Endothelial cell of umbilical vein (primary cell): ENCODE data around the gene ZNF268. TPM values are rescaled to one million over a fixed set of nuclear protein-coding genes. Genes with fewer than 3 reads are reported as not detected.

Experiments used
- BruUV-seq: library from RNA; stranded (reverse); fragments of 400-500 nt; replicated peaks from 2 replicates; lab custom pipeline; 2021; lab: Mats Ljungman, UMichigan
- CTCF ChIA-PET: fragments of 300-600, 350-600 bp; sonication (Branson Sonifier 250); formaldehyde crosslinking; loops from one replicate; lab custom pipeline; 2021; ENCODE audit warnings: antibody characterized with exemption, inconsistent platforms; lab: Charles Lee
- POLR2A ChIA-PET: fragments of 300-600, 350-600 bp; sonication (Branson Sonifier 250); formaldehyde crosslinking; loops from one replicate; lab custom pipeline; 2021; ENCODE audit warnings: antibody characterized with exemption, inconsistent platforms; lab: Charles Lee
- DNase-seq: peaks from one replicate; pipeline ENCODE4 v3.0.0-alpha.2; 2011; ENCODE audit warnings: low read depth, low spot score
- FAIRE-seq: peaks from 2 replicates; lab custom pipeline; 2011; peaks lifted over from hg19 to GRCh38; lab: Jason Lieb, UNC
- H2AFZ ChIP-seq: 2 replicates; pipeline ENCODE4 v1.6.0; 2012; ENCODE audit warnings: low read depth, low read length, control low read depth, inconsistent platforms
- H3K27ac ChIP-seq: 2 replicates; pipeline ENCODE4 v1.5.1; 2011; ENCODE audit warnings: low read depth, mild to moderate bottlenecking, control low read depth, low read length, moderate library complexity; ENCODE audit not compliant: insufficient read depth
- H3K27me3 ChIP-seq, 2 experiments: 2 replicates each; pipeline versions ENCODE4 v1.6.0 to v1.6.1; 2011; ENCODE audit warnings: low read length in 2 of 2, mixed read lengths in 1 of 2; ENCODE audit not compliant: control insufficient read depth in 2 of 2, insufficient read depth in 2 of 2
- H3K36me3 ChIP-seq, 2 experiments: 2 replicates in 1 of 2; 3 replicates in 1 of 2; pipeline ENCODE4 v1.5.1; 2011; ENCODE audit warnings: low read length in 2 of 2, mild to moderate bottlenecking in 1 of 2, moderate library complexity in 1 of 2; ENCODE audit not compliant: control insufficient read depth in 2 of 2, insufficient read depth in 2 of 2; ENCODE audit errors: extremely low read depth in 1 of 2
- H3K4me1 ChIP-seq: 3 replicates; pipeline ENCODE4 v1.5.1; 2011; ENCODE audit warnings: mild to moderate bottlenecking, low read length; ENCODE audit not compliant: control insufficient read depth, insufficient read depth; ENCODE audit errors: extremely low read depth
- H3K4me2 ChIP-seq: 2 replicates; pipeline ENCODE4 v1.6.1; 2011; ENCODE audit warnings: low read length, control low read depth, mixed read lengths; ENCODE audit not compliant: insufficient read depth
- H3K4me3 ChIP-seq, 3 experiments: fragments of 200-600 bp in 1 of 3; sonication (generic), shearing (Covaris generic) in 1 of 3; replicated peaks in 1 of 3; 2 replicates each; pipeline ENCODE4 v1.5.1; 2011 to 2016; ENCODE audit warnings: control low read depth in 3 of 3, low read length in 3 of 3, mild to moderate bottlenecking in 2 of 3, inconsistent platforms in 1 of 3, low read depth in 1 of 3, moderate library complexity in 1 of 3; ENCODE audit not compliant: insufficient read depth in 1 of 3
- H3K79me2 ChIP-seq: 2 replicates; pipeline ENCODE4 v1.6.0; 2012; ENCODE audit warnings: low read length, inconsistent platforms; ENCODE audit not compliant: control insufficient read depth, insufficient read depth
- H3K9ac ChIP-seq: replicated peaks from 2 replicates; pipeline ENCODE3; 2011; ENCODE audit warnings: low read length, control low read depth; ENCODE audit not compliant: insufficient read depth; ENCODE audit errors: extremely low read depth
- H3K9me1 ChIP-seq: replicated peaks from 3 replicates; pipeline ENCODE4 v1.6.0; 2011; ENCODE audit warnings: mild to moderate bottlenecking, low read length; ENCODE audit not compliant: control insufficient read depth, insufficient read depth; ENCODE audit errors: extremely low read depth
- H3K9me3 ChIP-seq: replicated peaks from 2 replicates; pipeline ENCODE4 v1.5.1; 2012; ENCODE audit warnings: low read length, inconsistent platforms; ENCODE audit not compliant: control insufficient read depth, insufficient read depth
- H4K20me1 ChIP-seq: replicated peaks from 2 replicates; pipeline ENCODE3; 2011; ENCODE audit warnings: mild to moderate bottlenecking, low read length; ENCODE audit not compliant: control insufficient read depth, insufficient read depth; ENCODE audit errors: extremely low read depth
- CTCF ChIP-seq, 2 donors: IDR thresholded peaks; 1 replicate in 1 of 2; 2 replicates in 1 of 2; pipeline ENCODE4 v1.5.1; 2011; ENCODE audit warnings: low read length in 2 of 2, mild to moderate bottlenecking in 2 of 2, moderate library complexity in 2 of 2, control low read depth in 1 of 2, inconsistent platforms in 1 of 2, low read depth in 1 of 2; ENCODE audit not compliant: insufficient read depth in 1 of 2; ENCODE audit errors: extremely low read depth in 1 of 2
- EZH2 ChIP-seq: IDR thresholded peaks from 2 replicates; pipeline ENCODE4 v1.6.1; 2012; ENCODE audit warnings: borderline replicate concordance, low read depth, mild to moderate bottlenecking, moderate library complexity, low read length, inconsistent platforms; ENCODE audit not compliant: severe bottlenecking
- FOS ChIP-seq: IDR thresholded peaks from 2 replicates; pipeline ENCODE4 v1.6.1; 2011; ENCODE audit warnings: mild to moderate bottlenecking, low read length, moderate library complexity, borderline replicate concordance; ENCODE audit not compliant: insufficient read depth
- GATA2 ChIP-seq: IDR thresholded peaks from 2 replicates; pipeline ENCODE4 v1.7.0; 2011; ENCODE audit warnings: low read depth, mild to moderate bottlenecking, moderate library complexity, mixed read lengths, low read length; ENCODE audit not compliant: insufficient read length, insufficient read depth
- JUN ChIP-seq: IDR thresholded peaks from 2 replicates; pipeline ENCODE4 v1.6.1; 2011; ENCODE audit warnings: borderline replicate concordance, low read depth; ENCODE audit not compliant: insufficient read length, insufficient read depth
- MAX ChIP-seq: IDR thresholded peaks from 2 replicates; pipeline ENCODE4 v1.6.1; 2011; ENCODE audit not compliant: insufficient read depth, insufficient read length
- MYC ChIP-seq: IDR thresholded peaks from one replicate; pipeline ENCODE4 v1.6.1; 2011; ENCODE audit warnings: mild to moderate bottlenecking, low read depth, low read length
- POLR2A ChIP-seq: IDR thresholded peaks from 2 replicates; pipeline ENCODE4 v1.6.1; 2012; ENCODE audit warnings: low read depth, mild to moderate bottlenecking, control low read depth, low read length
- POLR2AphosphoS5 ChIP-seq: IDR thresholded peaks from 2 replicates; pipeline ENCODE4 v1.6.1; 2012; ENCODE audit warnings: low read depth, mild to moderate bottlenecking, control low read depth, low read length, moderate library complexity; ENCODE audit not compliant: insufficient read depth
- dilution Hi-C: fragments of 300-500 bp; cut with MboI; formaldehyde crosslinking; loops from one replicate; pipeline ENCODE4 v1.15.0; 2019; ENCODE audit warnings: low sequenced_read_pairs; ENCODE audit not compliant: extremely low pct_ligation_motif_present
- intact Hi-C: fragments of 100-400 bp; cut with micrococcal nuclease; formaldehyde crosslinking; loops from one replicate; pipeline ENCODE4 v1.10.0; 2022
- polyA plus RNA-seq, 4 experiments: library from polyadenylated mRNA; depleted of rRNA in 3 of 4; stranded (reverse) in 3 of 4; unstranded in 1 of 4; fragments of >200 nt; gene quantifications; 2 replicates each; pipeline versions ENCODE4 v1.2.1 to v1.2.3, GENCODE V29; 2011 to 2012; ENCODE audit warnings: missing spikeins in 1 of 4
- total RNA-seq: library from RNA; stranded (reverse); gene quantifications from 2 replicates; pipeline ENCODE4 v1.2.3, GENCODE V29; 2021

Gene ZNF268
- total and polyA plus RNA-seq, 2 donors (not counting 3 experiments of a cell fraction or from before 2014, with no cell fraction given), result 7.7 to 17.3 TPM

GRCh38 chr12:133217219-133217618 is 35.9 kb downstream of the ZNF268 start:
- DNase-seq (no peak), FAIRE-seq (no peak)
- no peaks in the 10 kb centered on the region for H3K9me3 ChIP-seq
- CTCF ChIA-PET, result no interaction called here
- no peak overlapping the region for H3K4me3 ChIP-seq
- H4K20me1 ChIP-seq, result no peaks in the 10 kb centered on the region
- H3K4me1 ChIP-seq, result no peaks in the 10 kb centered on the region
- TF ChIP-seq POLR2AphosphoS5 (no peak), EZH2 (no peak), MAX (no peak), JUN (no peak), MYC (no peak), FOS (no peak), CTCF (IDR thresholded peaks at IDR 0.05; ENCODE audit: extremely low read depth in 1 of 2, insufficient read depth in 1 of 2, low read depth in 1 of 2, low read length in 2 of 2) (no peak), GATA2 (no peak), POLR2A (no peak)
- H3K4me2 ChIP-seq, result no peak overlapping the region
- H3K9me1 ChIP-seq, result no peaks in the 10 kb centered on the region
- BruUV-seq, result no TSS peak
- dilution Hi-C loops (no loop called here), intact Hi-C loops (no loop called here)
- POLR2A ChIA-PET, result no interaction called here
- no peak overlapping the region for H2AFZ ChIP-seq
- no peaks in the 10 kb centered on the region for H3K79me2 ChIP-seq
- no peaks in the 10 kb centered on the region for H3K36me3 ChIP-seq
- H3K27ac ChIP-seq, result no peak overlapping the region
- no peak overlapping the region for H3K9ac ChIP-seq
- no peaks in the 10 kb centered on the region for H3K27me3 ChIP-seq
